OCI-LY7 (cell line): ENCODE measurements around the gene FBXO44. TPM values are rescaled to one million over a fixed set of nuclear protein-coding genes. Genes with fewer than 3 reads are reported as not detected.

ENCODE experiments used
- BruUV-seq: library from RNA; stranded (reverse); fragments of 400-500 nt; replicated peaks from 2 replicates; lab custom pipeline; 2021; lab: Mats Ljungman, UMichigan
- CTCF ChIA-PET: fragments of 300-600 bp; sonication (Branson Sonifier 250); formaldehyde crosslinking; loops from one replicate; lab custom pipeline; 2022; ENCODE audit warnings: antibody characterized with exemption; ENCODE audit not compliant: unreplicated experiment; lab: Charles Lee
- POLR2A ChIA-PET: fragments of 300-600 bp; sonication (Branson Sonifier 250); formaldehyde crosslinking; loops from one replicate; lab custom pipeline; 2022; ENCODE audit warnings: antibody characterized with exemption; lab: Charles Lee
- DNase-seq: peaks from one replicate; pipeline ENCODE4 v3.0.0-alpha.2; 2015; ENCODE audit warnings: low spot score
- H2AFZ ChIP-seq: fragments of 200-600 bp; sonication (generic), shearing (Covaris generic); 2 replicates; pipeline ENCODE4 v1.6.1; 2014; ENCODE audit warnings: mild to moderate bottlenecking, antibody characterized with exemption, low read length, moderate library complexity
- H3K27ac ChIP-seq: fragments of 200-600 bp; sonication (generic); 2 replicates; pipeline ENCODE4 v1.5.1; 2014; ENCODE audit warnings: mixed run types, low read depth, mild to moderate bottlenecking, moderate library complexity, low read length, inconsistent platforms; ENCODE audit not compliant: poor library complexity, severe bottlenecking
- H3K36me3 ChIP-seq: fragments of 200-600 bp; sonication (generic); 2 replicates; pipeline ENCODE4 v1.6.1; 2014; ENCODE audit warnings: mild to moderate bottlenecking, antibody characterized with exemption, low read length, moderate library complexity, mixed read lengths; ENCODE audit not compliant: insufficient read depth
- H3K4me1 ChIP-seq: fragments of 200-600 bp; sonication (generic); 2 replicates; pipeline ENCODE4 v1.5.1; 2014; ENCODE audit warnings: mild to moderate bottlenecking, low read length; ENCODE audit not compliant: insufficient read depth, poor library complexity, severe bottlenecking
- H3K4me2 ChIP-seq: fragments of 200-600 bp; sonication (generic); 2 replicates; pipeline ENCODE4 v1.6.1; 2014; ENCODE audit warnings: mild to moderate bottlenecking, low read length
- H3K4me3 ChIP-seq: fragments of 200-600 bp; sonication (generic); 2 replicates; pipeline ENCODE4 v1.5.1; 2014; ENCODE audit warnings: mild to moderate bottlenecking, low read depth, low read length; ENCODE audit not compliant: poor library complexity, severe bottlenecking
- H3K79me2 ChIP-seq: fragments of 200-600 bp; sonication (generic); 2 replicates; pipeline ENCODE4 v1.6.1; 2016; ENCODE audit warnings: low read depth, mild to moderate bottlenecking, low read length, moderate library complexity, mixed read lengths; ENCODE audit not compliant: insufficient read depth
- H3K9me2 ChIP-seq: fragments of 200-600 bp; sonication (generic); 2 replicates; pipeline ENCODE4 v1.6.1; 2016; ENCODE audit warnings: mild to moderate bottlenecking, low read length, mixed read lengths; ENCODE audit not compliant: insufficient read depth
- H3K9me3 ChIP-seq: fragments of 200-600 bp; sonication (generic); 2 replicates; pipeline ENCODE4 v1.6.1; 2014; ENCODE audit warnings: mild to moderate bottlenecking, mixed run types, low read length, mixed read lengths
- H4K20me1 ChIP-seq: fragments of 200-600 bp; sonication (generic); 2 replicates; pipeline ENCODE4 v1.6.1; 2014; ENCODE audit warnings: mild to moderate bottlenecking, antibody characterized with exemption, low read length, moderate library complexity, mixed read lengths; ENCODE audit not compliant: insufficient read depth
- EZH2phosphoT487 ChIP-seq: fragments of 200-600 bp; sonication (generic); IDR thresholded peaks from 2 replicates; pipeline ENCODE4 v1.6.1; 2018; ENCODE audit warnings: low read depth, borderline replicate concordance, mild to moderate bottlenecking, mixed run types, antibody characterized with exemption, low read length, moderate library complexity, mixed read lengths
- intact Hi-C: fragments of 100-400 bp; cut with micrococcal nuclease; formaldehyde crosslinking; loops from one replicate; pipeline ENCODE4 v1.10.0; 2022; ENCODE audit not compliant: unreplicated experiment
- total RNA-seq, 2 experiments: library from RNA; depleted of rRNA in 1 of 2; stranded (reverse); fragments of >200 nt in 1 of 2; shearing (Covaris generic) in 1 of 2; gene quantifications; 2 replicates each; pipeline ENCODE4 v1.2.3, GENCODE V29; 2014 to 2022
- TF ChIP-seq, protein P1 (sequence below): fragments of 200-600 bp; sonication (generic); conservative IDR thresholded peaks from 2 replicates; pipeline ENCODE4 v1.5.1; 2014; ENCODE audit warnings: mild to moderate bottlenecking, antibody characterized with exemption, low read length, moderate library complexity, mixed read lengths

Gene FBXO44
- total RNA-seq, 2 experiments from 2014 or later: 16.2 to 20.8 TPM

DNA sequence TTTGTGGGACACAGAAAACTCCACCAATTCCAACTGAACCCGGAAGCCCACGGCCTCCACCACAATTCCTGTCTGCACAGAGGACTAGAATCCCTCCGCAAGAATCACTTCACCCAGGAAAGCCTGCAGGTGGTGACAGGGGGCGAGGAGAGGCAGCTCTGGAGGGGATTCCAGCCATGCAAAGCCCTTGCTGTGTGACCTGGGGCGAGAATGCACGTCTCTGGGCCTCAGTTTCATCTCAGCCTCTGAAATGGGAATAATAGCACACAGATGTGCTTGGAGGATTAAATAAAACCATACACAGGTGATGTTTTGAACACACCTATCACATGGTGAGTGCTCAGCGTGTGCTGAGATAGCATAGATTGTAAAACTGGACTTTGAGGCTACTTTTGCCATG, 14.6 kb upstream of the FBXO44 start:
- Histone ChIP-seq H2AFZ (no peak overlapping the region), H3K4me2 (no peak overlapping the region), H3K36me3 (no peaks in the 10 kb centered on the region), H3K9me2 (no peaks in the 10 kb centered on the region), H4K20me1 (no peaks in the 10 kb centered on the region), H3K79me2 (no peaks in the 10 kb centered on the region), H3K9me3 (no peaks in the 10 kb centered on the region), H3K4me1 (peaks cover 7% of the 10 kb centered on the region), H3K4me3 (no peak overlapping the region), H3K27ac (no peak overlapping the region)
- POLR2A ChIA-PET: no interaction called here
- no TSS peak for BruUV-seq
- no peak for TF ChIP-seq EZH2phosphoT487
- TF ChIP-seq, protein P1, sequence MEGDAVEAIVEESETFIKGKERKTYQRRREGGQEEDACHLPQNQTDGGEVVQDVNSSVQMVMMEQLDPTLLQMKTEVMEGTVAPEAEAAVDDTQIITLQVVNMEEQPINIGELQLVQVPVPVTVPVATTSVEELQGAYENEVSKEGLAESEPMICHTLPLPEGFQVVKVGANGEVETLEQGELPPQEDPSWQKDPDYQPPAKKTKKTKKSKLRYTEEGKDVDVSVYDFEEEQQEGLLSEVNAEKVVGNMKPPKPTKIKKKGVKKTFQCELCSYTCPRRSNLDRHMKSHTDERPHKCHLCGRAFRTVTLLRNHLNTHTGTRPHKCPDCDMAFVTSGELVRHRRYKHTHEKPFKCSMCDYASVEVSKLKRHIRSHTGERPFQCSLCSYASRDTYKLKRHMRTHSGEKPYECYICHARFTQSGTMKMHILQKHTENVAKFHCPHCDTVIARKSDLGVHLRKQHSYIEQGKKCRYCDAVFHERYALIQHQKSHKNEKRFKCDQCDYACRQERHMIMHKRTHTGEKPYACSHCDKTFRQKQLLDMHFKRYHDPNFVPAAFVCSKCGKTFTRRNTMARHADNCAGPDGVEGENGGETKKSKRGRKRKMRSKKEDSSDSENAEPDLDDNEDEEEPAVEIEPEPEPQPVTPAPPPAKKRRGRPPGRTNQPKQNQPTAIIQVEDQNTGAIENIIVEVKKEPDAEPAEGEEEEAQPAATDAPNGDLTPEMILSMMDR: no peak
- intact Hi-C loops: loop anchor here (5.0 to 10.0 kb wide), 3 partner anchors 75 to 398 kb away; no protein-coding TSS in a partner anchor
- DNase-seq: no peak
- CTCF ChIA-PET: no interaction called here

DNA sequence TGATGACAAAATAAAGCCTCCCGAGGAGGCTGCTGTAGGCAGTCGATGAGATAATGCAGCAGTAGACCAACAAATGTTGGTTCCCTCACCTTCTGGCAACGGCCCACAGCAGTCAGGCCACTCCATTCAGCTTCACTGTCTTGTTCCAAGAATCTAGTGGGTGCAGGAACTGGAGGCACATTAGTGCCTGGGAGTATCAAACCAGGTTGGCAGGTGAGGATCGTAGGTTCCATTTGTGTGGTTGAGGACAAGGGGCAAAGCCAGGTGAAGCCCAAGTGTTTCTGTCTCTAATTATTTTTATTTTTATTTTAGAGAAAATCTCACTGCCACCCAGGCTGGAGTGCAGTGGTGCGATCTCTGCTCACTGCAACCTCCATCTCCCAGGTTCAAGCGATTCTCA, 13.7 kb upstream of the FBXO44 start:
- CTCF ChIA-PET: no interaction called here
- H3K36me3 ChIP-seq: no peaks in the 10 kb centered on the region
- no peak overlapping the region for H2AFZ ChIP-seq
- peaks cover 7% of the 10 kb centered on the region for H3K4me1 ChIP-seq
- no TSS peak for BruUV-seq
- H3K4me2 ChIP-seq: no peak overlapping the region
- no peak for DNase-seq
- no peak overlapping the region for H3K4me3 ChIP-seq
- intact Hi-C loops: loop anchor here (5.0 to 10.0 kb wide), 3 partner anchors 76 to 399 kb away; no protein-coding TSS in a partner anchor
- no peaks in the 10 kb centered on the region for H3K9me3 ChIP-seq
- H3K9me2 ChIP-seq: no peaks in the 10 kb centered on the region
- H3K79me2 ChIP-seq: no peaks in the 10 kb centered on the region
- H4K20me1 ChIP-seq: no peaks in the 10 kb centered on the region
- no peak overlapping the region for H3K27ac ChIP-seq
- POLR2A ChIA-PET: no interaction called here
- TF ChIP-seq EZH2phosphoT487: no peak
- TF ChIP-seq, protein P1: no peak

DNA sequence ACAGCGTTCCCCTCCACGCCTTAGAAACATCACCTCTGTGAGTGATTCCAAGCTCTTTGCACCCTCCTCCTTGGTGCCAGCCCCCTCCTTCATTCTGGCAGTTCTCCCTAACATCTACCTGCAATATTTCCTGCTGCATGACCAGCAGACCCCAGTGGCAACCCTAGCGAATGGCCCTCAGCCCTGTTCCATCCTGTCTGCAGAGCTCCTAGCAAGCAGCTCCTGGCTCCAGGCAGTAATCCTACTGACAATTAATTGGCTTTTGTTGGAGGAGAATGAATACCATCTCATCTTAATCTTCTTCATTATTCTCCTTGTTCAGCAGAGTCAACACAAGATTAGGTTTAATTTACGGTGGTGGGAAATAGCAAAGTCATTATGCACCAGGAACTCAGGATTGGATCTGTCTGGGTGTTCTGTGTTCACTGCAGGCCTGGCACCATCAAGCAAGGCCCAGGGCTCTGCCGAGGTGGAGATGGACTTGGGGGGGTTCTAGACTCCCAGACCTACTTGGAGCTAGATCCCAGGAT, 12.8 kb upstream of the FBXO44 start:
- no peak overlapping the region for H3K4me3 ChIP-seq
- no peak for DNase-seq
- H2AFZ ChIP-seq: no peak overlapping the region
- intact Hi-C loops: loop anchor here (1.0 to 10.0 kb wide), 5 partner anchors 77 to 605 kb away; no protein-coding TSS in a partner anchor
- H3K9me3 ChIP-seq: no peaks in the 10 kb centered on the region
- POLR2A ChIA-PET: no interaction called here
- no peak overlapping the region for H3K27ac ChIP-seq
- no peaks in the 10 kb centered on the region for H3K36me3 ChIP-seq
- no peak overlapping the region for H3K4me2 ChIP-seq
- BruUV-seq: no TSS peak
- CTCF ChIA-PET: no interaction called here
- H4K20me1 ChIP-seq: no peaks in the 10 kb centered on the region
- peaks cover 7% of the 10 kb centered on the region for H3K4me1 ChIP-seq
- H3K9me2 ChIP-seq: no peaks in the 10 kb centered on the region
- TF ChIP-seq, protein P1: no peak
- TF ChIP-seq EZH2phosphoT487: no peak
- no peaks in the 10 kb centered on the region for H3K79me2 ChIP-seq
